ENCODE data around the gene F2RL3. TPM values are rescaled to one million over a fixed set of nuclear protein-coding genes. Genes with fewer than 3 reads are reported as not detected.

The F2RL3 gene
- total and polyA plus RNA-seq, 8 donors: 0.58 to 6.8 (median 1.8) TPM; not detected in 1

DNA sequence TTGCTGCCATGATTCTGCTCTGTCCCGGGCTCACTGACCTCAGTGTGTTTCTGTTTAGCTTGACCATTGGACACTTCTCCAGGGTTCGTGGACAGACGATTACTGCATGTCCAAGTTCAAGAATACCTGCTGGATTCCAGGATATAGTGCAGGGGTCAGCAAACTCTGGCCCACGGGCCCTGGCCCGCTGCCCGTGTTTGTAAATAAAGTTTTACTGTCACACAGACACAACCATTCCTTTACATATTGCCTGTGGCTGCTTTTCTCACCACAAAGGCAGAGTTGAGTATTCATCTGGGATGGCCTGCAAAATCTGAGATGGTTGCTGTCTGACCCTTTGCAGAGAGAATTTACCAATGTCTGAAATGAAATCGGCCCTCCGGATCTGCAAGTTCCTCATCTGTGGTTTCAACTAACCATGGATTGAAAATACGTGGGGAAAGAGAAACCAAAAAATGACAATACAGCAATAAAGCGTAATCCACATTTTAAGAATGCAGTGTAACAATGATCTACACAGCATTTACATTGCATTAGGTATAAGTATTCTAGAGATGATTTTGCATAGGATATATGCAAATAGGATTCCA is 25.9 kb upstream of the F2RL3 start:
- Histone ChIP-seq H3K4me1 (no peaks in the 10 kb centered on the region), H3K4me3 (no peak overlapping the region), H3K27ac (no peak overlapping the region), H3K36me3 (peaks cover 54 to 94% (median 88%) of the 10 kb centered on the region in 4 donors), H3K27me3 (no peaks in the 10 kb centered on the region), H3K9me3 (no peaks in the 10 kb centered on the region)
- TF ChIP-seq EP300 (IDR thresholded peaks at IDR 0.05): no peak
- TF ChIP-seq POLR2AphosphoS5 (IDR thresholded peaks at IDR 0.05): no peak
- no peak for TF ChIP-seq POLR2A (IDR thresholded peaks at IDR 0.05)
- DNase-seq: no peak
- intact Hi-C loops (cut with DNase I; ENCODE audit: low total_unique reads): no loop called here
- 85 to 91% (median 89%) methylated on average over 10 of the region's 10 CpGs for WGBS, 5 donors

DNA sequence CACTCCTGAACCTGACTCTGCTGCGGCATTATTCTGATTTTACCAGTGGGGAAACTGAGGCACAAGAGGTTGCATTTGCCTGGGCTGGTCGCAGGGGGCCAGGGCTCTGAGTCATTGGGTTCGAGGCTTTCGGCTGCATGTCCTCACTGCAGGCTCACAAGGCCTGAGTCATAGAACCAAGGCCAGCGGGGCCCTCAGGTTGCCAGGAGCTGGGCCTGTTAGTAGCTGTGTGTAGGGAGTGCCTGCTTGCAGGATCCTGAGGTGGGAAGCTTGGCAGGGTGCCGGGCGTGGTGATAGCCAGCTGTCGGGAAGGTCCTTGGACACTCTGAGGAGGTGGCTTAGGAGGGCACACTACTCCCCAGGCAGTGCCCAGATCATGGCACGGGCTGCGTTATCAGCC is 21.6 kb upstream of the F2RL3 start:
- TF ChIP-seq EP300 (IDR thresholded peaks at IDR 0.05): no peak
- TF ChIP-seq, protein P1, sequence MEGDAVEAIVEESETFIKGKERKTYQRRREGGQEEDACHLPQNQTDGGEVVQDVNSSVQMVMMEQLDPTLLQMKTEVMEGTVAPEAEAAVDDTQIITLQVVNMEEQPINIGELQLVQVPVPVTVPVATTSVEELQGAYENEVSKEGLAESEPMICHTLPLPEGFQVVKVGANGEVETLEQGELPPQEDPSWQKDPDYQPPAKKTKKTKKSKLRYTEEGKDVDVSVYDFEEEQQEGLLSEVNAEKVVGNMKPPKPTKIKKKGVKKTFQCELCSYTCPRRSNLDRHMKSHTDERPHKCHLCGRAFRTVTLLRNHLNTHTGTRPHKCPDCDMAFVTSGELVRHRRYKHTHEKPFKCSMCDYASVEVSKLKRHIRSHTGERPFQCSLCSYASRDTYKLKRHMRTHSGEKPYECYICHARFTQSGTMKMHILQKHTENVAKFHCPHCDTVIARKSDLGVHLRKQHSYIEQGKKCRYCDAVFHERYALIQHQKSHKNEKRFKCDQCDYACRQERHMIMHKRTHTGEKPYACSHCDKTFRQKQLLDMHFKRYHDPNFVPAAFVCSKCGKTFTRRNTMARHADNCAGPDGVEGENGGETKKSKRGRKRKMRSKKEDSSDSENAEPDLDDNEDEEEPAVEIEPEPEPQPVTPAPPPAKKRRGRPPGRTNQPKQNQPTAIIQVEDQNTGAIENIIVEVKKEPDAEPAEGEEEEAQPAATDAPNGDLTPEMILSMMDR (IDR thresholded peaks at IDR 0.05): no peak
- TF ChIP-seq POLR2A (IDR thresholded peaks at IDR 0.05): no peak
- TF ChIP-seq POLR2AphosphoS5 (IDR thresholded peaks at IDR 0.05): no peak
- no peak overlapping the region for H3K4me3 ChIP-seq
- WGBS, 5 donors: 97 to 100% (median 97%) methylated on average over 4 to 10 of the region's 10 CpGs
- no peaks in the 10 kb centered on the region for H3K27me3 ChIP-seq
- intact Hi-C loops (cut with DNase I; ENCODE audit: low total_unique reads): no loop called here
- H3K4me1 ChIP-seq: peaks cover 0 to 7% (median 2%) of the 10 kb centered on the region in 4 donors
- H3K27ac ChIP-seq: no peak overlapping the region
- no peaks in the 10 kb centered on the region for H3K9me3 ChIP-seq
- H3K36me3 ChIP-seq: peaks cover 90 to 100% (median 100%) of the 10 kb centered on the region in 4 donors
- no peak for DNase-seq

DNA sequence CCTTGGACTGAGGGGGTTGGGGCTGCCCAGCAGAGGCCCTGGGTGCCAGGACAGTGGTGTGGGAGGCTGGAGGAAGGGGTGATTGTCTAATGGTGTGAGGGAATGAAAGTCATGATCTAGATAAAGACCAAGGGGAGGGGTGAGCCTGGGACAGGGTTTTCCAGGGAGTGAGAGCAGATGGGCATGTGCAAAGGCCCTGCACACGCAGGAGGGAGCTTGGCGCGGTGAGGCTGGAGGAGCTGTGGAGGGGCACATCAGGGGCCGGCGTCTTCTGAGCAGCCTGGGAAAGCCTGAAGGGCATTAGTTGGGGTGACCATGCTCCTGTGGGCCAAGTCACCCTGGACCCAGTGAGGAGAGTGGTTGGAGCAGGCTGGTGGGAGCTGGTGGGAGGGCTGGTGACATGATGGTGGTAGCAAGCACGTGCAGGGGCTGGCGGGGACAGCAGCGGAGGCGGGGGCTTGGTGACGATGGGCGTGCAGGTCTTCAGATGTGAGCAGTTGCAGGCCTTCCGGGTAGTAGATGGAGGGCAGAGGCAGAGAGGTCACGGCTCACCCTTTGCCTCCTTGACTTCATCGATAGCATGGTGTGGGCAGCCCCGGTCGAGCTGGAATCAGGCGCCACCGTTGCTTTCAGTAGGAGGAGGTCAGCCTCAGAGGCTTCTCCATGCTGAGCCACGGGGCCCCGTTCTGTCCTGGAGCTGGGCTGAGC is 20.2 kb upstream of the F2RL3 start:
- Histone ChIP-seq H3K27me3 (no peaks in the 10 kb centered on the region), H3K4me3 (no peak overlapping the region), H3K9me3 (no peaks in the 10 kb centered on the region), H3K27ac (no peak overlapping the region), H3K4me1 (peaks cover 0 to 15% (median 3%) of the 10 kb centered on the region in 4 donors), H3K36me3 (peaks cover 88 to 100% (median 99%) of the 10 kb centered on the region in 4 donors)
- TF ChIP-seq EP300 (IDR thresholded peaks at IDR 0.05): no peak
- no peak for TF ChIP-seq POLR2AphosphoS5 (IDR thresholded peaks at IDR 0.05)
- no peak for TF ChIP-seq POLR2A (IDR thresholded peaks at IDR 0.05)
- TF ChIP-seq, protein P1 (IDR thresholded peaks at IDR 0.05): no peak
- DNase-seq: no peak
- 91 to 96% (median 94%) methylated on average over 20 of the region's 20 CpGs for WGBS, 5 donors
- intact Hi-C loops (cut with DNase I; ENCODE audit: low total_unique reads): no loop called here

DNA sequence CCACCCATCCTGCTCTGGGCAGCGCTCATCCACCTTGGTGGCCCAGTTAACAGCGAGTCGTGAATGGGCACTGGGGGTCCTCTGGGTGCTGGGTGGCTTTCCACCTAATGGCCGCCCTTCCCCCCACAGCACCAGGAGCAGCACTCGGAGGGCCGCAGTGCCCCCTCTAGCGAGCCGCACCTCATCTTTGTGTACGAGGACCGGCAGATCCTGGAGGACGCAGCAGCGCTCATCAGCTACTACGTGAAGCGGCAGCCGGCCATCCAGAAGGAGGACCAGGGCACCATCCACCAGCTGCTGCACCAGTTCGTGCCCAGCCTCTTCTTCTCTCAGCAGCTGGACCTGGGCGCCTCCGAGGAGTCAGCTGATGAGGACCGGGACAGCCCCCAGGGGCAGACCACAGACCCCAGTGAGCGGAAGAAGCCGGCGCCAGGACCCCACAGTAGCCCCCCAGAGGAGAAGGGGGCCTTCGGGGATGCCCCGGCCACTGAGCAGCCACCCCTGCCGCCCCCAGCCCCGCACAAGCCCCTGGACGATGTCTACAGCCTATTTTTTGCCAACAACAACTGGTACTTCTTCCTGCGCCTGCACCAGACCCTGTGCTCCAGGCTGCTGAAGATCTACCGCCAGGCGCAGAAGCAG is 19.3 kb upstream of the F2RL3 start:
- no peak for DNase-seq
- Histone ChIP-seq H3K27ac (no peak overlapping the region), H3K4me3 (no peak overlapping the region), H3K4me1 (peaks cover 0 to 15% (median 4%) of the 10 kb centered on the region in 4 donors), H3K9me3 (no peaks in the 10 kb centered on the region), H3K27me3 (no peaks in the 10 kb centered on the region), H3K36me3 (peaks cover 81 to 95% (median 94%) of the 10 kb centered on the region in 4 donors)
- TF ChIP-seq POLR2A (IDR thresholded peaks at IDR 0.05) (no peak), EP300 (IDR thresholded peaks at IDR 0.05) (no peak), POLR2AphosphoS5 (IDR thresholded peaks at IDR 0.05) (no peak)
- TF ChIP-seq, protein P1 (IDR thresholded peaks at IDR 0.05): no peak
- intact Hi-C loops (cut with DNase I; ENCODE audit: low total_unique reads): no loop called here
- 92 to 98% (median 96%) methylated on average over 9 to 30 of the region's 30 CpGs for WGBS, 5 donors

Measured in stomach (tissue), 9 donors.